Measurements from ENCODE around the gene IRF8.
"Not testable (repeated sequence)": the region's sequence is repeated elsewhere in the genome, so short reads cannot be mapped to it uniquely, and the experiment has no call there.

Gene IRF8

DNA sequence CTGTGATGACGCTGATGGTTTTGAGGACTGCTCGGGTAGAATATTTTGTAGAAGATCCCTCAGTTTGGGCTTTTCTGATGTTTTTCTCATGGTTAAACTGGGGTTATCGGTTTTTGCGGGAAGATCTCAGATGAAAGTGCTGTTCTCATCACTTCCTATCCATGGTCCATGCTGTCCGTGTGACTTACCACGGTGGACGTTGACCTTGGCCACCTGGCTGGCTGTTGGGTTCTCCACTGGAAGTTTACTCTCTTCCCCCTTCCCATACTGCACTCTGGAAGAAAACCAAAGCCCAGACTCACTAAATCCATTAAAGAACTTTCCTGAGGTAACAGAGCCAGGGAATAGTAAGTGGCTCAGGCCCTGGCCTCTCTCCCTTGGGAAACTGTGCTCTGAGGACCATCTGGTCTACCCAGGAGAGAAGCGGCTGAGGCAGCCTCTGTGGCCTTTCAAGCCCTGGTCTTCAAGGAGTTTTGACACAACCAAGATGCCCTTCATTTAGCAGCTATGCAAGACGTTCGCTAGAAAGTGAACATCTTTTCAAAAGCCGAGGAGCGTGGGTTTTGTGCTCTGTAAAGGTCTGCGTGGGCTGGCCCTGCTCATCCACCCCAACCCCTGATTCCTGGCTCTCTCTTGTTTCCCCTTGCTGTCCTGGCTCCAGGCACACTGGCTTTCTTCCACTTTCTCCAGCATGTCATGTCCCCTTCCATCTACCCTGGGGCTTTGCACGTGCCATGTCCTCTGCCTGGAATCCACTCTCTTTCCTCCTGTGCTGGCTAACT is 43.1 kb downstream of the IRF8 start:
- Histone ChIP-seq H3K4me1 (ENCODE audit: control extremely low read depth in 1 of 4, control insufficient read depth in 4 of 4, insufficient read depth in 4 of 4, low read length in 3 of 4) (peaks cover 3 to 14% (median 9%) of the 10 kb centered on the region in 4 experiments), H3K9me3 (ENCODE audit: control extremely low read depth in 1 of 5, control insufficient read depth in 4 of 5, insufficient read depth in 2 of 5, low read depth in 1 of 5, low read length in 4 of 5) (no peaks in the 10 kb centered on the region), H3K4me3 (ENCODE audit: control insufficient read depth in 1 of 7, extremely low read depth in 1 of 7, insufficient read depth in 4 of 7, low read depth in 2 of 7, low read length in 6 of 7) (no peak overlapping the region), H3K27ac (ENCODE audit: insufficient read depth in 1 of 2, low read depth in 1 of 2, low read length in 2 of 2, poor library complexity in 1 of 2, severe bottlenecking in 2 of 2) (no peak overlapping the region), H3K27me3 (replicated peaks in 2 of 5; ENCODE audit: control insufficient read depth in 4 of 5, insufficient read depth in 5 of 5, low read length in 4 of 5) (peaks cover 0 to 35% (median 0%) of the 10 kb centered on the region in 5 experiments), H3K36me3 (ENCODE audit: control insufficient read depth in 4 of 4, insufficient read depth in 4 of 4, low read length in 3 of 4) (no peaks in the 10 kb centered on the region)
- 88% methylated on average over 12 of the region's 14 CpGs for WGBS (ENCODE audit: insufficient coverage)
- DNase-seq, result no peak
- POLR2A ChIA-PET, result no interaction called here
- CTCF ChIA-PET, result no interaction called here

GRCh38 chr16:85942659-85943058 is 43.7 kb downstream of the IRF8 start:
- CTCF ChIA-PET; DNase-seq; H3K36me3 ChIP-seq (ENCODE audit: control insufficient read depth in 4 of 4, insufficient read depth in 4 of 4, low read length in 3 of 4); POLR2A ChIA-PET; H3K4me3 ChIP-seq (ENCODE audit: control insufficient read depth in 1 of 7, extremely low read depth in 1 of 7, insufficient read depth in 4 of 7, low read depth in 2 of 7, low read length in 6 of 7); H3K27ac ChIP-seq (ENCODE audit: insufficient read depth in 1 of 2, low read depth in 1 of 2, low read length in 2 of 2, poor library complexity in 1 of 2, severe bottlenecking in 2 of 2); H3K9me3 ChIP-seq (ENCODE audit: control extremely low read depth in 1 of 5, control insufficient read depth in 4 of 5, insufficient read depth in 2 of 5, low read depth in 1 of 5, low read length in 4 of 5): not testable (repeated sequence)
- Histone ChIP-seq H3K4me1 (ENCODE audit: control extremely low read depth in 1 of 4, control insufficient read depth in 4 of 4, insufficient read depth in 4 of 4, low read length in 3 of 4) (peaks cover 0 to 13% (median 7%) of the 10 kb centered on the region in 4 experiments), H3K27me3 (replicated peaks in 2 of 5; ENCODE audit: control insufficient read depth in 4 of 5, insufficient read depth in 5 of 5, low read length in 4 of 5) (peaks cover 0 to 40% (median 0%) of the 10 kb centered on the region in 5 experiments)
- WGBS (ENCODE audit: insufficient coverage), result 90% methylated on average over 5 of the region's 10 CpGs

GRCh38 chr16:85943711-85944110 is 44.7 kb downstream of the IRF8 start:
- Histone ChIP-seq H3K9me3 (ENCODE audit: control extremely low read depth in 1 of 5, control insufficient read depth in 4 of 5, insufficient read depth in 2 of 5, low read depth in 1 of 5, low read length in 4 of 5) (no peaks in the 10 kb centered on the region), H3K4me1 (ENCODE audit: control extremely low read depth in 1 of 4, control insufficient read depth in 4 of 4, insufficient read depth in 4 of 4, low read length in 3 of 4) (peaks cover 0 to 19% (median 13%) of the 10 kb centered on the region in 4 experiments), H3K36me3 (ENCODE audit: control insufficient read depth in 4 of 4, insufficient read depth in 4 of 4, low read length in 3 of 4) (no peaks in the 10 kb centered on the region), H3K27ac (ENCODE audit: insufficient read depth in 1 of 2, low read depth in 1 of 2, low read length in 2 of 2, poor library complexity in 1 of 2, severe bottlenecking in 2 of 2) (no peak overlapping the region), H3K27me3 (replicated peaks in 2 of 5; ENCODE audit: control insufficient read depth in 4 of 5, insufficient read depth in 5 of 5, low read length in 4 of 5) (peaks cover 0 to 51% (median 3%) of the 10 kb centered on the region in 5 experiments), H3K4me3 (ENCODE audit: control insufficient read depth in 1 of 7, extremely low read depth in 1 of 7, insufficient read depth in 4 of 7, low read depth in 2 of 7, low read length in 6 of 7) (no peak overlapping the region)
- no CpG with 5 or more reads among the region's 2 CpGs for WGBS (ENCODE audit: insufficient coverage)
- peak in 1 of 3 donors; percentile 30 for DNase-seq
- CTCF ChIA-PET, result no interaction called here
- POLR2A ChIA-PET, result no interaction called here

- ChIA-PET CTCF (interaction anchor here (0.5 kb wide), 1 partner anchor 96 kb away, joined by 3 read pairs; no protein-coding TSS in a partner anchor), POLR2A (interaction anchor here (1.1 kb wide), 1 partner anchor 42 kb away, joined by 3 read pairs; no protein-coding TSS in a partner anchor)
- H3K36me3 ChIP-seq (ENCODE audit: control insufficient read depth in 4 of 4, insufficient read depth in 4 of 4, low read length in 3 of 4), result no peaks in the 10 kb centered on the region
- H3K9me3 ChIP-seq (ENCODE audit: control extremely low read depth in 1 of 5, control insufficient read depth in 4 of 5, insufficient read depth in 2 of 5, low read depth in 1 of 5, low read length in 4 of 5), result no peaks in the 10 kb centered on the region
- H3K4me1 ChIP-seq (ENCODE audit: control extremely low read depth in 1 of 4, control insufficient read depth in 4 of 4, insufficient read depth in 4 of 4, low read length in 3 of 4), result peaks cover 0 to 20% (median 13%) of the 10 kb centered on the region in 4 experiments
- no peak overlapping the region for H3K4me3 ChIP-seq (ENCODE audit: control insufficient read depth in 1 of 7, extremely low read depth in 1 of 7, insufficient read depth in 4 of 7, low read depth in 2 of 7, low read length in 6 of 7)
- DNase-seq, result no peak
- no peak overlapping the region for H3K27ac ChIP-seq (ENCODE audit: insufficient read depth in 1 of 2, low read depth in 1 of 2, low read length in 2 of 2, poor library complexity in 1 of 2, severe bottlenecking in 2 of 2)
- H3K27me3 ChIP-seq (replicated peaks in 2 of 5; ENCODE audit: control insufficient read depth in 4 of 5, insufficient read depth in 5 of 5, low read length in 4 of 5), result peaks cover 0 to 51% (median 3%) of the 10 kb centered on the region in 5 experiments
- WGBS (ENCODE audit: insufficient coverage), result 95% methylated on average over 5 of the region's 7 CpGs
These were observed 45.8 kb downstream of the IRF8 start for GRCh38 chr16:85944572-85945423.

- CTCF ChIA-PET, result no interaction called here
- POLR2A ChIA-PET, result interaction anchor here (1.1 kb wide), 1 partner anchor 43 kb away, joined by 3 read pairs; no protein-coding TSS in a partner anchor
- Histone ChIP-seq H3K4me1 (ENCODE audit: control extremely low read depth in 1 of 4, control insufficient read depth in 4 of 4, insufficient read depth in 4 of 4, low read length in 3 of 4) (peaks cover 0 to 26% (median 15%) of the 10 kb centered on the region in 4 experiments), H3K4me3 (ENCODE audit: control insufficient read depth in 1 of 7, extremely low read depth in 1 of 7, insufficient read depth in 4 of 7, low read depth in 2 of 7, low read length in 6 of 7) (no peak overlapping the region), H3K27me3 (replicated peaks in 2 of 5; ENCODE audit: control insufficient read depth in 4 of 5, insufficient read depth in 5 of 5, low read length in 4 of 5) (peaks cover 0 to 56% (median 3%) of the 10 kb centered on the region in 5 experiments), H3K36me3 (ENCODE audit: control insufficient read depth in 4 of 4, insufficient read depth in 4 of 4, low read length in 3 of 4) (no peaks in the 10 kb centered on the region), H3K9me3 (ENCODE audit: control extremely low read depth in 1 of 5, control insufficient read depth in 4 of 5, insufficient read depth in 2 of 5, low read depth in 1 of 5, low read length in 4 of 5) (no peaks in the 10 kb centered on the region), H3K27ac (ENCODE audit: insufficient read depth in 1 of 2, low read depth in 1 of 2, low read length in 2 of 2, poor library complexity in 1 of 2, severe bottlenecking in 2 of 2) (no peak overlapping the region)
- DNase-seq, result no peak
- 97% methylated on average over 10 of the region's 11 CpGs for WGBS (ENCODE audit: insufficient coverage)
These were observed 46.4 kb downstream of the IRF8 start for GRCh38 chr16:85945424-85945751.

DNA sequence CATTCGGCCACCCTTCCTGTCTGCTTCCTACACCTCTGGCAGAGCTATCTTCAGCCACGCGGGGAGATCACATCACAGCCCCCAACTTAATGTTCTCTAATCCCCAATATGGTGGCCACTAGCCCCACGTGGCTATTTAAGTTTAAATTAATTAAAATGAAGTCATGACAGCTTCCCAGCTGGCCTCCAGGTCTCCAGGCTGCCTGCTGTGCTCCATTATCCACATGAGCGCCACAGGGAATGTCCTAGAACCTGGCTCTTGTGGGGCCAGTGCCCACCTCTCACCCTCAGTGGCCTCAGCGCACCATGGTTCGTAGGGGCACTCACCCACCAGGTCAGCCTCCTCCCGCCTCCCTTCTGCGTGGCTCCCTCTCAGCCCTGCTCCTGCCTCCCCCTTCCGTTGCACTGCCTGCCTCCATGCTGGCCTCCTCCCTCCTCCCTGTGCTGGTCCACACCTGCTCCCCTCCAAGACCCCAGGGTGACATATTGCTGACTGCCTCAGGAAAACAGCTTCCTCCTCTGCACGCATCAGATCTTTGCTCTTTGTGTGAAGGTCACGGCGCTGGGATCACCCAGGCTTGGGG is 47.7 kb downstream of the IRF8 start:
- ChIA-PET POLR2A (no interaction called here), CTCF (no interaction called here)
- H3K36me3 ChIP-seq (ENCODE audit: control insufficient read depth in 4 of 4, insufficient read depth in 4 of 4, low read length in 3 of 4), result no peaks in the 10 kb centered on the region
- H3K27ac ChIP-seq (ENCODE audit: insufficient read depth in 1 of 2, low read depth in 1 of 2, low read length in 2 of 2, poor library complexity in 1 of 2, severe bottlenecking in 2 of 2), result no peak overlapping the region
- H3K9me3 ChIP-seq (ENCODE audit: control extremely low read depth in 1 of 5, control insufficient read depth in 4 of 5, insufficient read depth in 2 of 5, low read depth in 1 of 5, low read length in 4 of 5), result no peaks in the 10 kb centered on the region
- DNase-seq, result no peak
- peaks cover 0 to 62% (median 3%) of the 10 kb centered on the region in 5 experiments for H3K27me3 ChIP-seq (replicated peaks in 2 of 5; ENCODE audit: control insufficient read depth in 4 of 5, insufficient read depth in 5 of 5, low read length in 4 of 5)
- no peak overlapping the region for H3K4me3 ChIP-seq (ENCODE audit: control insufficient read depth in 1 of 7, extremely low read depth in 1 of 7, insufficient read depth in 4 of 7, low read depth in 2 of 7, low read length in 6 of 7)
- H3K4me1 ChIP-seq (ENCODE audit: control extremely low read depth in 1 of 4, control insufficient read depth in 4 of 4, insufficient read depth in 4 of 4, low read length in 3 of 4), result peaks cover 0 to 27% (median 15%) of the 10 kb centered on the region in 4 experiments
- WGBS (ENCODE audit: insufficient coverage), result 96% methylated on average over 9 of the region's 13 CpGs

All from common myeloid progenitor, CD34-positive (primary cell).